ENCODE results near the gene AKAP8L. TPM values are rescaled to one million over a fixed set of nuclear protein-coding genes. Genes with fewer than 3 reads are reported as not detected.

The AKAP8L gene
- total and polyA plus RNA-seq, 4 donors: 16.4 to 67.1 (median 42.9) TPM

DNA sequence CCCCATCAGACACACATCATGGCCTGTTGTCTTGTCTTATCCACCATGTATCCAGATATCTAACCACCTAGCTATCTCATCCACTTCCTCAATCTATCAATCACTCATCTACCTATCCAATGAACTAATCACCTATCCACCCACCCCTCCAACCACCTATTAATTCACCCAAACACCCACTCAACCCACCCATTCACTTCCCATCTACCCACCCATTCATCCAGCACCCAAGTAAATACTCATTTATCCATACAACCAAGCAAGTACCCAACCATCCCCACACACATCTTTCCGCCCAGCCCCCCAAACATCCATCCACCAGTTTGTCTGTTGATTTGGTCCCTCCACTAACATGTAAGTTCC lies 31.7 kb upstream of the AKAP8L start:
- peaks cover 11 to 41% (median 34%) of the 10 kb centered on the region in 4 donors for H3K4me1 ChIP-seq (ENCODE audit: control insufficient read depth in 4 of 4, insufficient read depth in 4 of 4, low read length in 3 of 4)
- no peak overlapping the region for H3K9ac ChIP-seq (ENCODE audit: low read depth in 1 of 2, low read length in 2 of 2)
- H3K27me3 ChIP-seq (ENCODE audit: control insufficient read depth in 4 of 4, insufficient read depth in 4 of 4, low read length in 3 of 4): no peaks in the 10 kb centered on the region
- H3K27ac ChIP-seq (ENCODE audit: low read depth in 1 of 2, low read length in 2 of 2): peak overlapping the region in 1 of 2 donors; percentile 53
- no peaks in the 10 kb centered on the region for H3K9me3 ChIP-seq (ENCODE audit: control insufficient read depth in 4 of 4, low read length in 3 of 4)
- 97% methylated on average over 1 of the region's 1 CpG for WGBS
- no peaks in the 10 kb centered on the region for H3K36me3 ChIP-seq (ENCODE audit: control insufficient read depth in 4 of 4, insufficient read depth in 3 of 4, low read depth in 1 of 4, low read length in 3 of 4)
- H3K4me3 ChIP-seq (ENCODE audit: low read depth in 1 of 3, low read length in 3 of 3): no peak overlapping the region
- no peak for TF ChIP-seq SP1 (IDR thresholded peaks at IDR 0.05)
- TF ChIP-seq GABPA (IDR thresholded peaks at IDR 0.05 in 1 of 2, conservative IDR thresholded peaks at IDR 0.05 in 1 of 2): no peak
- TF ChIP-seq HNF4A (conservative IDR thresholded peaks at IDR 0.05): no peak
- no peak for TF ChIP-seq TAF1 (conservative IDR thresholded peaks at IDR 0.05)
- no peak for TF ChIP-seq HNF4G (IDR thresholded peaks at IDR 0.05)
- TF ChIP-seq RXRA (IDR thresholded peaks at IDR 0.05): no peak
- TF ChIP-seq JUND (IDR thresholded peaks at IDR 0.05): no peak
- TF ChIP-seq CTCF (IDR thresholded peaks at IDR 0.05; ENCODE audit: low read depth, low read length, missing input control): no peak
- TF ChIP-seq NR2F2 (IDR thresholded peaks at IDR 0.05): no peak
- TF ChIP-seq, protein P1, sequence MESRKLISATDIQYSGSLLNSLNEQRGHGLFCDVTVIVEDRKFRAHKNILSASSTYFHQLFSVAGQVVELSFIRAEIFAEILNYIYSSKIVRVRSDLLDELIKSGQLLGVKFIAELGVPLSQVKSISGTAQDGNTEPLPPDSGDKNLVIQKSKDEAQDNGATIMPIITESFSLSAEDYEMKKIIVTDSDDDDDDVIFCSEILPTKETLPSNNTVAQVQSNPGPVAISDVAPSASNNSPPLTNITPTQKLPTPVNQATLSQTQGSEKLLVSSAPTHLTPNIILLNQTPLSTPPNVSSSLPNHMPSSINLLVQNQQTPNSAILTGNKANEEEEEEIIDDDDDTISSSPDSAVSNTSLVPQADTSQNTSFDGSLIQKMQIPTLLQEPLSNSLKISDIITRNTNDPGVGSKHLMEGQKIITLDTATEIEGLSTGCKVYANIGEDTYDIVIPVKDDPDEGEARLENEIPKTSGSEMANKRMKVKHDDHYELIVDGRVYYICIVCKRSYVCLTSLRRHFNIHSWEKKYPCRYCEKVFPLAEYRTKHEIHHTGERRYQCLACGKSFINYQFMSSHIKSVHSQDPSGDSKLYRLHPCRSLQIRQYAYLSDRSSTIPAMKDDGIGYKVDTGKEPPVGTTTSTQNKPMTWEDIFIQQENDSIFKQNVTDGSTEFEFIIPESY (IDR thresholded peaks at IDR 0.05): no peak
- no peak for TF ChIP-seq EGR1 (IDR thresholded peaks at IDR 0.05; ENCODE audit: low read depth in 2 of 2)
- no peak for TF ChIP-seq MAX (IDR thresholded peaks at IDR 0.05)
- TF ChIP-seq RAD21 (IDR thresholded peaks at IDR 0.05): no peak
- no peak for TF ChIP-seq FOXA2 (IDR thresholded peaks at IDR 0.05)
- TF ChIP-seq REST (IDR thresholded peaks at IDR 0.05): no peak
- no peak for TF ChIP-seq FOXA1 (IDR thresholded peaks at IDR 0.05)
- DNase-seq (ENCODE audit: low spot score): no peak
